ENCODE measurements around the gene EGR1. TPM values are rescaled to one million over a fixed set of nuclear protein-coding genes. Genes with fewer than 3 reads are reported as not detected.

Gene EGR1
- total RNA-seq, 1 donor from 2014 or later, result 701 TPM

GRCh38 chr5:138457531-138458275 is 7.6 kb upstream of the EGR1 start:
- Mint-ChIP-seq H3K36me3 (no peaks in the 10 kb centered on the region), H3K4me3 (no peak overlapping the region), H3K9me3 (no peaks in the 10 kb centered on the region), H3K27me3 (ENCODE audit: low read depth) (peaks cover 11% of the 10 kb centered on the region), H3K27ac (no peak overlapping the region), H3K4me1 (no peaks in the 10 kb centered on the region)
- no peak for TF ChIP-seq CTCF (IDR thresholded peaks at IDR 0.05; ENCODE audit: unreplicated experiment)
- DNase-seq (ENCODE audit: low spot score in 2 of 2, unreplicated experiment in 2 of 2), result no peak

GRCh38 chr5:138458384-138458783 is 6.9 kb upstream of the EGR1 start:
- peaks cover 11% of the 10 kb centered on the region for H3K27me3 Mint-ChIP-seq (ENCODE audit: low read depth)
- H3K4me3 Mint-ChIP-seq, result no peak overlapping the region
- H3K9me3 Mint-ChIP-seq, result no peaks in the 10 kb centered on the region
- no peak overlapping the region for H3K27ac Mint-ChIP-seq
- H3K4me1 Mint-ChIP-seq, result no peaks in the 10 kb centered on the region
- DNase-seq (ENCODE audit: low spot score in 2 of 2, unreplicated experiment in 2 of 2), result no peak
- TF ChIP-seq CTCF (IDR thresholded peaks at IDR 0.05; ENCODE audit: unreplicated experiment), result no peak
- no peaks in the 10 kb centered on the region for H3K36me3 Mint-ChIP-seq

- no peak overlapping the region for H3K4me3 Mint-ChIP-seq
- no peaks in the 10 kb centered on the region for H3K9me3 Mint-ChIP-seq
- H3K27ac Mint-ChIP-seq, result no peak overlapping the region
- H3K27me3 Mint-ChIP-seq (ENCODE audit: low read depth), result peaks cover 11% of the 10 kb centered on the region
- H3K4me1 Mint-ChIP-seq, result peaks cover 2% of the 10 kb centered on the region
- no peak for TF ChIP-seq CTCF (IDR thresholded peaks at IDR 0.05; ENCODE audit: unreplicated experiment)
- H3K36me3 Mint-ChIP-seq, result no peaks in the 10 kb centered on the region
- no peak for DNase-seq (ENCODE audit: low spot score in 2 of 2, unreplicated experiment in 2 of 2)
Measured at GRCh38 chr5:138458856-138459255, 6.4 kb upstream of the EGR1 start.

GRCh38 chr5:138459311-138459933 is 5.9 kb upstream of the EGR1 start:
- no peak for DNase-seq (ENCODE audit: low spot score in 2 of 2, unreplicated experiment in 2 of 2)
- TF ChIP-seq CTCF (IDR thresholded peaks at IDR 0.05; ENCODE audit: unreplicated experiment), result no peak
- no peak overlapping the region for H3K27ac Mint-ChIP-seq
- no peaks in the 10 kb centered on the region for H3K9me3 Mint-ChIP-seq
- H3K36me3 Mint-ChIP-seq, result no peaks in the 10 kb centered on the region
- H3K27me3 Mint-ChIP-seq (ENCODE audit: low read depth), result peaks cover 11% of the 10 kb centered on the region
- H3K4me3 Mint-ChIP-seq, result no peak overlapping the region
- H3K4me1 Mint-ChIP-seq, result peaks cover 2% of the 10 kb centered on the region

GRCh38 chr5:138460032-138460693 is 5.1 kb upstream of the EGR1 start:
- no peaks in the 10 kb centered on the region for H3K9me3 Mint-ChIP-seq
- H3K4me3 Mint-ChIP-seq, result no peak overlapping the region
- peaks cover 2% of the 10 kb centered on the region for H3K4me1 Mint-ChIP-seq
- no peak overlapping the region for H3K27ac Mint-ChIP-seq
- no peaks in the 10 kb centered on the region for H3K36me3 Mint-ChIP-seq
- peaks cover 7% of the 10 kb centered on the region for H3K27me3 Mint-ChIP-seq (ENCODE audit: low read depth)
- no peak for DNase-seq (ENCODE audit: low spot score in 2 of 2, unreplicated experiment in 2 of 2)
- no peak for TF ChIP-seq CTCF (IDR thresholded peaks at IDR 0.05; ENCODE audit: unreplicated experiment)
